K562 (cell line): ENCODE data around the gene EFCC1. TPM values are rescaled to one million over a fixed set of nuclear protein-coding genes. Genes with fewer than 3 reads are reported as not detected.

Experiments
- ATAC-seq: fragments of 200-7000 bp; cut with Tn5 transposase; 3 replicates; pipeline ENCODE4 v1.9.1; 2020; ENCODE audit warnings: moderate library complexity
- BruUV-seq: library from RNA; stranded (reverse); fragments of 400-500 nt; replicated peaks from 2 replicates; lab custom pipeline; 2021; lab: Mats Ljungman, UMichigan
- CTCF ChIA-PET: fragments of 300-600 bp; formaldehyde crosslinking; extraction: SDS; loops from one replicate; lab custom pipeline; 2021; ENCODE audit warnings: low intra/inter-chr PET ratio; lab: Yijun Ruan, JAX
- POLR2A ChIA-PET: fragments of 300-600, 350-650 bp; sonication (Branson Sonifier 250); formaldehyde crosslinking; extraction: SDS; loops from one replicate; lab custom pipeline; 2021; ENCODE audit warnings: antibody characterized with exemption, inconsistent platforms; lab: Yijun Ruan, JAX
- DNase-seq, 4 experiments: peaks; one replicate each; pipeline versions ENCODE4 v3.0.0 to v3.0.0-alpha.2; 2011 to 2018; ENCODE audit warnings: low spot score in 3 of 4, mixed read lengths in 3 of 4; ENCODE audit errors: extremely low read depth in 1 of 4
- FAIRE-seq: peaks from 2 replicates; lab custom pipeline; 2011; peaks lifted over from hg19 to GRCh38; lab: Jason Lieb, UNC
- H2AFZ ChIP-seq: 2 replicates; pipeline ENCODE4 v1.6.0; 2011; ENCODE audit warnings: low read depth, low read length, control low read depth, inconsistent platforms
- H3K27ac ChIP-seq: fragments of 200-600 bp; 3 replicates; pipeline ENCODE4 v1.8.0; 2011; ENCODE audit warnings: low read depth, mild to moderate bottlenecking, control low read depth, inconsistent platforms, low read length, moderate library complexity, mixed read lengths; ENCODE audit errors: extremely low read depth
- H3K27me3 ChIP-seq, 2 experiments: fragments of 300-600 bp in 1 of 2; 2 replicates in 1 of 2; 3 replicates in 1 of 2; pipeline versions ENCODE4 v1.6.0 to v1.8.0; 2011; ENCODE audit warnings: inconsistent platforms in 2 of 2, low read length in 2 of 2, mild to moderate bottlenecking in 1 of 2, mixed read lengths in 1 of 2, moderate library complexity in 1 of 2; ENCODE audit not compliant: control insufficient read depth in 2 of 2, insufficient read depth in 2 of 2
- H3K36me3 ChIP-seq: fragments of 300-600 bp; 3 replicates; pipeline ENCODE4 v1.8.0; 2011; ENCODE audit warnings: mild to moderate bottlenecking, low read length, inconsistent platforms; ENCODE audit not compliant: control insufficient read depth, insufficient read depth
- H3K4me1 ChIP-seq, 2 experiments: fragments of 200-600 bp in 1 of 2; replicated peaks in 1 of 2; 2 replicates in 1 of 2; 3 replicates in 1 of 2; pipeline versions ENCODE4 v1.5.1 to v1.8.0; 2011; ENCODE audit warnings: inconsistent platforms in 2 of 2, low read length in 2 of 2, mild to moderate bottlenecking in 1 of 2, mixed read lengths in 1 of 2, moderate library complexity in 1 of 2; ENCODE audit not compliant: control insufficient read depth in 2 of 2, insufficient read depth in 2 of 2
- H3K4me2 ChIP-seq: 2 replicates; pipeline ENCODE4 v1.6.1; 2011; ENCODE audit warnings: low read length, control low read depth, inconsistent platforms, mixed read lengths; ENCODE audit not compliant: insufficient read depth
- H3K4me3 ChIP-seq: fragments of 200-600 bp; sonication (generic), shearing (Covaris generic); 2 replicates; pipeline ENCODE4 v1.5.1; 2016; ENCODE audit warnings: control low read depth, inconsistent platforms
- H3K79me2 ChIP-seq: fragments of 200-600 bp; 3 replicates; pipeline ENCODE4 v1.8.0; 2011; ENCODE audit warnings: low read length, inconsistent platforms; ENCODE audit not compliant: control insufficient read depth, insufficient read depth
- H3K9ac ChIP-seq, 2 experiments: 2 replicates each; pipeline versions ENCODE4 v1.6.0 to v1.6.1; 2011; ENCODE audit warnings: low read depth in 2 of 2, low read length in 2 of 2, control low read depth in 1 of 2, inconsistent platforms in 1 of 2, mild to moderate bottlenecking in 1 of 2, mixed read lengths in 1 of 2; ENCODE audit not compliant: insufficient read depth in 1 of 2
- H3K9me1 ChIP-seq: one replicate; pipeline ENCODE4 v1.6.0; 2011; ENCODE audit warnings: inconsistent platforms, mild to moderate bottlenecking, low read length, moderate library complexity; ENCODE audit not compliant: control insufficient read depth, insufficient read depth
- H3K9me3 ChIP-seq: replicated peaks from 2 replicates; pipeline ENCODE4 v1.5.1; 2011; ENCODE audit warnings: low read depth, low read length, inconsistent platforms; ENCODE audit not compliant: control insufficient read depth, insufficient read depth
- H4K20me1 ChIP-seq: replicated peaks from 2 replicates; pipeline ENCODE4 v1.6.1; 2011; ENCODE audit warnings: low read length, inconsistent platforms, mixed read lengths; ENCODE audit not compliant: control insufficient read depth, insufficient read depth
- CEBPZ ChIP-seq: fragments of 150-350 bp; IDR thresholded peaks from 2 replicates; pipeline ENCODE4 v1.6.1; 2014; ENCODE audit warnings: low read depth, mild to moderate bottlenecking, low read length, borderline replicate concordance
- E2F5 ChIP-seq: sonication (generic); formaldehyde crosslinking; IDR thresholded peaks from 2 replicates; pipeline ENCODE4 v1.8.0; 2022; ENCODE audit warnings: mild to moderate bottlenecking, missing genetic modification reagents
- NBN ChIP-seq: fragments of 450-650 bp; IDR thresholded peaks from 2 replicates; pipeline ENCODE4 v1.6.1; 2016; ENCODE audit warnings: low read depth, mild to moderate bottlenecking
- PML ChIP-seq: IDR thresholded peaks from 2 replicates; pipeline ENCODE4 v1.6.1; 2012; ENCODE audit warnings: low read length, inconsistent platforms
- SP2 ChIP-seq: IDR thresholded peaks from 2 replicates; pipeline ENCODE4 v1.6.1; 2011; ENCODE audit warnings: mild to moderate bottlenecking, low read depth, low read length, moderate library complexity; ENCODE audit not compliant: poor library complexity, severe bottlenecking; ENCODE audit errors: extremely low read depth
- SREBF1 ChIP-seq: fragments of 150-350 bp; IDR thresholded peaks from 2 replicates; pipeline ENCODE4 v1.6.1; 2014; ENCODE audit warnings: antibody characterized with exemption, low read depth, low read length, borderline replicate concordance
- STAT5A ChIP-seq: IDR thresholded peaks from 2 replicates; pipeline ENCODE4 v1.6.1; 2012; ENCODE audit warnings: low read length, inconsistent platforms, borderline replicate concordance
- TFAP4 ChIP-seq: sonication (generic); formaldehyde crosslinking; IDR thresholded peaks from 2 replicates; pipeline ENCODE4 v1.8.0; 2022; ENCODE audit warnings: missing genetic modification reagents, mild to moderate bottlenecking, moderate library complexity, borderline replicate concordance
- WGBS: fragments of 100-300 bp; shearing (Covaris generic); methylation state at CpG from one replicate; pipeline ENCODE4 v1.1.6; 2016; ENCODE audit warnings: low coverage, mixed read lengths; ENCODE audit not compliant: insufficient coverage; ENCODE audit errors: missing lambda C conversion rate; 5-methylcytosine and 5-hydroxymethylcytosine counted together
- in situ Hi-C: fragments of 300-500 bp; cut with MboI; formaldehyde crosslinking; loops from 4 replicates; pipeline ENCODE4 v1.15.0; 2018; ENCODE audit warnings: inconsistent platforms, mixed read lengths
- intact Hi-C: fragments of 100-400 bp; cut with micrococcal nuclease; formaldehyde crosslinking; loops from 2 replicates; pipeline ENCODE4 v1.14.2; 2022
- polyA plus RNA-seq, 8 experiments: library from polyadenylated mRNA; depleted of rRNA in 4 of 8; stranded (reverse) in 5 of 8; unstranded in 3 of 8; fragments of >200 nt; fragmentation: Nextera tagmentation in 2 of 8; fragmentation: Illumina TruSeq in 1 of 8; extraction: Ambion mirVana in 2 of 8; extraction: Trizol in 1 of 8; gene quantifications; 2 replicates each; pipeline versions ENCODE4 v1.2.1 to v1.2.3, GENCODE V29; 2011 to 2014; ENCODE audit warnings: inconsistent platforms in 1 of 8, missing spikeins in 1 of 8
- total RNA-seq, 7 experiments: library from RNA; depleted of rRNA in 6 of 7; stranded (reverse); fragments of >200 nt in 6 of 7; fragmentation: Illumina TruSeq in 2 of 7; extraction: Trizol in 2 of 7; gene quantifications; 2 replicates each; pipeline versions ENCODE4 v1.2.1 to v1.2.3, GENCODE V29; 2011 to 2021; ENCODE audit warnings: low replicate concordance in 1 of 7

The EFCC1 gene
- total and polyA plus RNA-seq, 9 of the 15 experiments (the other 6 are each of a cell fraction or from before 2014, with no cell fraction given) = not detected

- DNase-seq (no peak), ATAC-seq (no peak), FAIRE-seq (no peak)
- POLR2A ChIA-PET = interaction anchor here (0.6 kb wide), 1 partner anchor 894 kb away, joined by 4 read pairs; no protein-coding TSS in a partner anchor
- CTCF ChIA-PET = no interaction called here
- H3K9ac ChIP-seq = no peak overlapping the region
- no peak for TF ChIP-seq E2F5 (CRISPR knock-in tag)
- TF ChIP-seq SP2 = no peak
- no peak for TF ChIP-seq TFAP4 (CRISPR knock-in tag)
- TF ChIP-seq PML = no peak
- TF ChIP-seq SREBF1 = no peak
- no peak for TF ChIP-seq STAT5A
- TF ChIP-seq NBN = no peak
- TF ChIP-seq CEBPZ = no peak
- in situ Hi-C loops = no loop called here
- H4K20me1 ChIP-seq = no peaks in the 10 kb centered on the region
- H3K79me2 ChIP-seq = no peaks in the 10 kb centered on the region
- H3K9me3 ChIP-seq = no peaks in the 10 kb centered on the region
- no peak overlapping the region for H2AFZ ChIP-seq
- no peak overlapping the region for H3K27ac ChIP-seq
- no peak overlapping the region for H3K4me3 ChIP-seq
- no peak overlapping the region for H3K4me2 ChIP-seq
- no peaks in the 10 kb centered on the region for H3K27me3 ChIP-seq
- H3K9me1 ChIP-seq = no peaks in the 10 kb centered on the region
- intact Hi-C loops = no loop called here
- WGBS = 51% methylated on average over 4 of the region's 4 CpGs
- no TSS peak for BruUV-seq
- H3K36me3 ChIP-seq = no peaks in the 10 kb centered on the region
- H3K4me1 ChIP-seq = peaks cover 28 to 42% of the 10 kb centered on the region in 2 experiments; a peak in 4 of 5 replicates
These were observed 57.5 kb downstream of the EFCC1 start for GRCh38 chr3:129058441-129059200.
